GM20000 (cell line): ENCODE measurements around the gene TPBGL.

Experiments used
- DNase-seq: peaks from one replicate; pipeline ENCODE4 v3.0.0; 2012; ENCODE audit warnings: low spot score
- TF ChIP-seq, protein P1 (sequence below): IDR thresholded peaks from 2 replicates; pipeline ENCODE4 v1.5.1; 2012; ENCODE audit warnings: mild to moderate bottlenecking, control low read depth; ENCODE audit errors: extremely low read depth, missing control alignments

TPBGL gene

DNA sequence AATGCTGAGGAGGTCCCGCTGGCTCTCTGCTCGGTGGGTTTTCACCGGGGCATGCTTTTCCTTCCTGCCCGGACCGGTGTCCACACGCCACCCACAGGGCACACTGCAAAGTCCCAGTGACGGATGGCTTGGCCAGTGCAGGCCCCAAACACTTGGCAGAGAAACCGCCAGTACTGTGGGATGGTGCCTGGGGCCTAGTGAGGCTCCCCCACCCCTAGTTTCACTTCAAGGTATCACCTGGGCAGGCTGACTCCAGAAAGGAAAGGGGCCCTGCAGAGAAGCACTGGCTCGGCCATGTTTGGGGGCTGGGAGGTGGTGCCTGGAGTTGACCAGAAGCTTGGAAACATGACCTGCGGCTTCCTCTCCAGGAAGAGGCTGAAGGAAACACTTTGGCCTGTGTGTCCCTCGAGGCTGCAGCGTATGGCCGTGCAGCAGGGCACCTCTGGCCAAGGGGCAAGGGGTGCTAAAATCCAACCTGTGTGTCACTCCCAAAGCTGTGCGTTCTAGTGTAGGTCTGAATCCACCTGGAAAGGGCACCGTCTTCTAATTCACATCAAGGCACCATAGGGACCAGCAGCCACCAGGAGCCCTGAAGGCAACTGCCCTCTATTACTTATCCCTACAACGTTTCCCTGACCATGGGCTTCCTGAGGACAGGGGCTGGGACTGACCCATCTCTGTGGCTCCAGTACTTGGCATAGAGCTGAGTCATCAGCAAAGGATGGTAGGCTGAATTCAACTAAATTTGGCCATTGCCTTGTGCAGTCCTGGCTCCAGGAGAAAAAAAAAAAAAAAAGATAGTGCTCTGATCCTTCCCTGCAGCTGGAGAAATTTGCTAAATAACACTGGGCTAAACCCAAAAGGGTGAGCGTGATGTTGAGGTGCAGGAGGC is 22.6 kb downstream of the TPBGL start:
- TF ChIP-seq, protein P1, sequence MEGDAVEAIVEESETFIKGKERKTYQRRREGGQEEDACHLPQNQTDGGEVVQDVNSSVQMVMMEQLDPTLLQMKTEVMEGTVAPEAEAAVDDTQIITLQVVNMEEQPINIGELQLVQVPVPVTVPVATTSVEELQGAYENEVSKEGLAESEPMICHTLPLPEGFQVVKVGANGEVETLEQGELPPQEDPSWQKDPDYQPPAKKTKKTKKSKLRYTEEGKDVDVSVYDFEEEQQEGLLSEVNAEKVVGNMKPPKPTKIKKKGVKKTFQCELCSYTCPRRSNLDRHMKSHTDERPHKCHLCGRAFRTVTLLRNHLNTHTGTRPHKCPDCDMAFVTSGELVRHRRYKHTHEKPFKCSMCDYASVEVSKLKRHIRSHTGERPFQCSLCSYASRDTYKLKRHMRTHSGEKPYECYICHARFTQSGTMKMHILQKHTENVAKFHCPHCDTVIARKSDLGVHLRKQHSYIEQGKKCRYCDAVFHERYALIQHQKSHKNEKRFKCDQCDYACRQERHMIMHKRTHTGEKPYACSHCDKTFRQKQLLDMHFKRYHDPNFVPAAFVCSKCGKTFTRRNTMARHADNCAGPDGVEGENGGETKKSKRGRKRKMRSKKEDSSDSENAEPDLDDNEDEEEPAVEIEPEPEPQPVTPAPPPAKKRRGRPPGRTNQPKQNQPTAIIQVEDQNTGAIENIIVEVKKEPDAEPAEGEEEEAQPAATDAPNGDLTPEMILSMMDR = no peak
- no peak for DNase-seq

DNA sequence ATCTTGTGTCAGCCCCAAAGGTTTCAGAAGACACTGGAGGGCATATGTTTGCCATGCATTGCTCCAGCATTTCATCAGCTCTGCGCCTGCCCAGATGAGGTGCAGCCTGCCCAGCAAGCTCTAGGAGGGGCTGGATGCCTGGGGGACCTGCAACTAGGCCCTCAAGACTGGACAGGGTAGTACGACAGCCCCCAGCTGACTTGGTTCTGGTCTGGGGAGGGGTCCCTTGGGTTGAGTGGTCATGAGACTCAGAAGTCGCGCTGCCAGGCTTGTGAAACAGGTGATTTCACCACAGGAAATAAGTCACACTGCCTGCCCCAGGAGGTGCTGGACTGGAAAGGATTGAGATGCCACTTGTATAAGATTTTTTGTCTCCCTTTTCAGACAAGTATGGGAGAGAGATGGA is 23.4 kb downstream of the TPBGL start:
- no peak for DNase-seq
- TF ChIP-seq, protein P1 = no peak

DNA sequence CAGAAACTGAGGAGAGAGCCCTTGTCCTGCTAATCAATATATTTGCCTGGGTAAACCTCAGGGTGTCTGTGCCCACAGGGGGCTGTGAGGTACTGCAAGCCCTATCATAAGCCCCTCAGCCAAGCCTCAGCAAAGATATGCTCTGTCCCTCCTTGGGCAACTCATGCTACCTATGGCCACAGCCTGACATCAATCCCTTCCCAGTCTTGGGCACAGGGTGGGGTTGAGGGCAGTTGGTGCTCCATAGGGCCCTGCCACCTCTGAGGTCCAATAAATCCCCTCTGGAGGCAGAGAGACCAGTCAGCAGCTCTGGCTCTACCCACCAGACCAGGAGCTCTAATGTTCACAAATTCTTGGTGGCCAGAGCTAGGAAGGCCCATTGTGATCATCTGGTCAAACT is 23.8 kb downstream of the TPBGL start:
- TF ChIP-seq, protein P1 = no peak

DNA sequence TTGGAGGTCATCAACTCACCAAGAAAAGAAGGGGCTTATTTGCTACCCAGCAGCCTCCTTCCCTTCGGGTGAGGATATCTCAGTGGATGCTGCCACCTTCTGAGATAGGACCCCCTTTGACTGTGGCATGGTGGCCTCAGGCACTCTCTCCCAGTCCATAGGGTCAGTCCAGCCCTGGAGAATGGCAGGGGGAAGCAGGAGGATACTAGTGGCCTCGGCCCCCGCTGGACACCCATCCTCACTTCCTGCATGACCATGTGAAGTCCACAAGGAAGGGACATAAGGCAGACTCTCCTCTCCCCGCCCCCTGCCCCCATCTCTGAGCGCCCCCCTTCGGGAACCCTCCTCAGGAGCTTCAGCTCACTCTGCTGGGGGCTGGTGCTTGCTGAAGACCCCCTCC is 24.4 kb downstream of the TPBGL start:
- DNase-seq = no peak
- TF ChIP-seq, protein P1 = no peak

More for the DNA sequence above, 23.8 kb downstream of the TPBGL start:
- DNase-seq = no peak

DNA sequence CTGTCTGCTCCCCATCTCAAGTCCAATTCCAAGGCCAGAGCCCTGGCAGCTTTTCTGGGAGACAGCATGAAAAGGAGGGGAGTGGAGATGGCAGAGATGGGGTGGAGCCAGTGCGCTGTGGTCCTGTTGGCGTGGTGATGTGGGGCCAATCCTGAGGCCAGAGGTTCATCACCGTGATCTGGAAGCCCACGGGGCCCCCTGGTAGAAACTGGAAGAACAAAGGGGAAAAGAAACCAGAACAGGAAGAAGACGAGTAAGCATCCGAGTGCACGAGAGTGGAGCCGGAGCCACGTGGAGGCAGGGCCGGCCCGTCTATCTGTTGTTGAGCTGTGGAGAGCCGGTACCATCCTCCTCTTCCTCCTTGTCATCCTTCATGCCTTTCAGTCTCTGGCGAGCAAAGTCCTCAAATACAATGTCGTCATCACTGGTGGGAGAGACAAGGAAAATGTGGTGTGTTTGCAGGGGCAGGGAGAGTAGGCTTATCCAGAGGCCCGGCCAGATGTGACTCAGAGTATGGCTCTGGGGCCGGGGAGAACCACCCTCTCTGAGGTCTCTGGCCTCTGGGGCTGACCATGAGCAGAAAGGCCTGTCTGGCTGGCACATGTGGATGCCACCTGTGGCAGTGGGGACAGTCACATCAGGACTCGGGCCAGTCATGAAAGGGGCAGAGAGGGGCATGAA is 25.4 kb downstream of the TPBGL start:
- TF ChIP-seq, protein P1 = no peak
- DNase-seq = no peak

DNA sequence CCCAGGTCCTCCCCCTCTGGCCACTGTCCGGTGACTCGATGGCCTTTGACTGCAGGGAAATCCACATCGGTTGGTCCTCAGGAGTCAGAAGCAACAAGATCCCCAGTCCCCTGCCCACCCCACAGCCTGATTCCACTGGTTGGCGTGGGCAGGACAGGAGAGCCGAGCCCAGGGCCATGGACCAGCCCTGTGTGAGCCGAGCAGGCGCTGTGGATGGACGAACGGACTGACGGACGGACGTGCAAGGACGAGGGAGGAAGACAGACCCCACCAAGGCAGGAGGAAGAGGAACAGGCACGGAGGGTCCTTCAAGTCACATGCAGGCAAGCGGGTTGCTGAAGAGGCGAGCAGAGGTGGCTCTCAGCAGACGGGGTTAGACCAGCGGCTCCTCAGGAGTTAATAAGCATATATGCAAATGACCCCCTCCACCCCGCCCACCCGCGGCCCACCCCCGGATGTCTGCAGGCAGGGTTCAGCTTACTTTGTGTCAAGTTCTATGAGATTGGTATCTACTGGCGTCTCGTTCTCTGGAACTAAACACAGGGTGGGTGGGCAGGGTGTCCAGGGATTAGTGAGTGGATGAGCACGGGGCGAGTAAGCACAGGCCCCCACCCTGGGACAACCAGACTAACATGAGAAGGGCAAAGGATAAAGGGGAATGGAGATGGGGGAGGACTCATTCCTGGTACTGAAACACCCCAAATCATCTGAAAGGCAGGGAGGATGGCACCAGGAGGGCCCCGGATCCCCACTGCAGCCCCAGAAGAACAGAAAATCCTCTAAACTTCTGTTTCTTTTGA is 26.8 kb downstream of the TPBGL start:
- no peak for DNase-seq
- TF ChIP-seq, protein P1 = no peak
